K562 (cell line): ENCODE measurements around the gene DYNC1I1. TPM values are rescaled to one million over a fixed set of nuclear protein-coding genes. Genes with fewer than 3 reads are reported as not detected.

Experiments used
- ATAC-seq: fragments of 200-7000 bp; cut with Tn5 transposase; 3 replicates; pipeline ENCODE4 v1.9.1; 2020; ENCODE audit warnings: moderate library complexity
- BruUV-seq: library from RNA; stranded (reverse); fragments of 400-500 nt; replicated peaks from 2 replicates; lab custom pipeline; 2021; lab: Mats Ljungman, UMichigan
- CTCF ChIA-PET: fragments of 300-600 bp; formaldehyde crosslinking; extraction: SDS; loops from one replicate; lab custom pipeline; 2021; ENCODE audit warnings: low intra/inter-chr PET ratio; lab: Yijun Ruan, JAX
- POLR2A ChIA-PET: fragments of 300-600, 350-650 bp; sonication (Branson Sonifier 250); formaldehyde crosslinking; extraction: SDS; loops from one replicate; lab custom pipeline; 2021; ENCODE audit warnings: antibody characterized with exemption, inconsistent platforms; lab: Yijun Ruan, JAX
- DNase-seq, 4 experiments: peaks; one replicate each; pipeline versions ENCODE4 v3.0.0 to v3.0.0-alpha.2; 2011 to 2018; ENCODE audit warnings: low spot score in 3 of 4, mixed read lengths in 3 of 4; ENCODE audit errors: extremely low read depth in 1 of 4
- FAIRE-seq: peaks from 2 replicates; lab custom pipeline; 2011; peaks lifted over from hg19 to GRCh38; lab: Jason Lieb, UNC
- H2AFZ ChIP-seq: 2 replicates; pipeline ENCODE4 v1.6.0; 2011; ENCODE audit warnings: low read depth, low read length, control low read depth, inconsistent platforms
- H3K27ac ChIP-seq: fragments of 200-600 bp; 3 replicates; pipeline ENCODE4 v1.8.0; 2011; ENCODE audit warnings: low read depth, mild to moderate bottlenecking, control low read depth, inconsistent platforms, low read length, moderate library complexity, mixed read lengths; ENCODE audit errors: extremely low read depth
- H3K27me3 ChIP-seq, 2 experiments: fragments of 300-600 bp in 1 of 2; 2 replicates in 1 of 2; 3 replicates in 1 of 2; pipeline versions ENCODE4 v1.6.0 to v1.8.0; 2011; ENCODE audit warnings: inconsistent platforms in 2 of 2, low read length in 2 of 2, mild to moderate bottlenecking in 1 of 2, mixed read lengths in 1 of 2, moderate library complexity in 1 of 2; ENCODE audit not compliant: control insufficient read depth in 2 of 2, insufficient read depth in 2 of 2
- H3K36me3 ChIP-seq: fragments of 300-600 bp; 3 replicates; pipeline ENCODE4 v1.8.0; 2011; ENCODE audit warnings: mild to moderate bottlenecking, low read length, inconsistent platforms; ENCODE audit not compliant: control insufficient read depth, insufficient read depth
- H3K4me1 ChIP-seq, 2 experiments: fragments of 200-600 bp in 1 of 2; replicated peaks in 1 of 2; 2 replicates in 1 of 2; 3 replicates in 1 of 2; pipeline versions ENCODE4 v1.5.1 to v1.8.0; 2011; ENCODE audit warnings: inconsistent platforms in 2 of 2, low read length in 2 of 2, mild to moderate bottlenecking in 1 of 2, mixed read lengths in 1 of 2, moderate library complexity in 1 of 2; ENCODE audit not compliant: control insufficient read depth in 2 of 2, insufficient read depth in 2 of 2
- H3K4me2 ChIP-seq: 2 replicates; pipeline ENCODE4 v1.6.1; 2011; ENCODE audit warnings: low read length, control low read depth, inconsistent platforms, mixed read lengths; ENCODE audit not compliant: insufficient read depth
- H3K4me3 ChIP-seq: fragments of 200-600 bp; sonication (generic), shearing (Covaris generic); 2 replicates; pipeline ENCODE4 v1.5.1; 2016; ENCODE audit warnings: control low read depth, inconsistent platforms
- H3K79me2 ChIP-seq: fragments of 200-600 bp; 3 replicates; pipeline ENCODE4 v1.8.0; 2011; ENCODE audit warnings: low read length, inconsistent platforms; ENCODE audit not compliant: control insufficient read depth, insufficient read depth
- H3K9ac ChIP-seq, 2 experiments: 2 replicates each; pipeline versions ENCODE4 v1.6.0 to v1.6.1; 2011; ENCODE audit warnings: low read depth in 2 of 2, low read length in 2 of 2, control low read depth in 1 of 2, inconsistent platforms in 1 of 2, mild to moderate bottlenecking in 1 of 2, mixed read lengths in 1 of 2; ENCODE audit not compliant: insufficient read depth in 1 of 2
- H3K9me1 ChIP-seq: one replicate; pipeline ENCODE4 v1.6.0; 2011; ENCODE audit warnings: inconsistent platforms, mild to moderate bottlenecking, low read length, moderate library complexity; ENCODE audit not compliant: control insufficient read depth, insufficient read depth
- H3K9me3 ChIP-seq: replicated peaks from 2 replicates; pipeline ENCODE4 v1.5.1; 2011; ENCODE audit warnings: low read depth, low read length, inconsistent platforms; ENCODE audit not compliant: control insufficient read depth, insufficient read depth
- H4K20me1 ChIP-seq: replicated peaks from 2 replicates; pipeline ENCODE4 v1.6.1; 2011; ENCODE audit warnings: low read length, inconsistent platforms, mixed read lengths; ENCODE audit not compliant: control insufficient read depth, insufficient read depth
- CBX8 ChIP-seq: fragments of 200-600 bp; sonication (generic); IDR thresholded peaks from 2 replicates; pipeline ENCODE4 v1.6.1; 2012; ENCODE audit warnings: borderline replicate concordance, mixed run types, low read depth, mild to moderate bottlenecking, moderate library complexity, mixed read lengths, low read length, control low read depth, inconsistent platforms; ENCODE audit not compliant: poor library complexity, severe bottlenecking; ENCODE audit errors: extremely low read depth
- CEBPZ ChIP-seq: fragments of 150-350 bp; IDR thresholded peaks from 2 replicates; pipeline ENCODE4 v1.6.1; 2014; ENCODE audit warnings: low read depth, mild to moderate bottlenecking, low read length, borderline replicate concordance
- CXXC5 ChIP-seq: fragments of 250-450 bp; sonication (Bioruptor Pico); IDR thresholded peaks from 2 replicates; pipeline ENCODE4 v1.8.0; 2022; ENCODE audit warnings: inconsistent platforms, mild to moderate bottlenecking, moderate library complexity
- FOXJ2 ChIP-seq: fragments of 200-800 bp; sonication (Bioruptor generic); IDR thresholded peaks from 2 replicates; pipeline ENCODE4 v1.6.1; 2016; ENCODE audit warnings: missing genetic modification characterization, missing compliant biosample characterization
- MTA2 ChIP-seq: fragments of 450-650 bp; IDR thresholded peaks from 2 replicates; pipeline ENCODE4 v1.6.1; 2016; ENCODE audit warnings: low read depth
- NCOA6 ChIP-seq: fragments of 450-650 bp; IDR thresholded peaks from 2 replicates; pipeline ENCODE4 v1.6.1; 2017; ENCODE audit warnings: mild to moderate bottlenecking
- RBM14 ChIP-seq: fragments of 200-400 bp; formaldehyde crosslinking; IDR thresholded peaks from 2 replicates; pipeline ENCODE4 v1.6.1; 2018; ENCODE audit warnings: low read depth, mild to moderate bottlenecking, low read length, moderate library complexity, borderline replicate concordance; ENCODE audit not compliant: insufficient read depth
- RBM15 ChIP-seq: fragments of 200-400 bp; formaldehyde crosslinking; IDR thresholded peaks from 2 replicates; pipeline ENCODE4 v1.6.1; 2018; ENCODE audit warnings: mild to moderate bottlenecking, low read length, moderate library complexity; ENCODE audit not compliant: insufficient read depth
- RFX5 ChIP-seq: IDR thresholded peaks from 2 replicates; pipeline ENCODE4 v1.6.1; 2011; ENCODE audit warnings: low read depth, mild to moderate bottlenecking, improper control_type of control experiment, low read length
- RUNX1 ChIP-seq: sonication (generic); IDR thresholded peaks from 2 replicates; pipeline ENCODE4 v1.6.1; 2016; ENCODE audit warnings: antibody characterized with exemption, low read depth
- SLC30A9 ChIP-seq: fragments of 250-450 bp; sonication (Bioruptor Pico); IDR thresholded peaks from 2 replicates; pipeline ENCODE4 v1.8.0; 2022; ENCODE audit warnings: mild to moderate bottlenecking, moderate library complexity
- SMAD3 ChIP-seq: fragments of 450-650 bp; formaldehyde crosslinking; conservative IDR thresholded peaks from 2 replicates; pipeline ENCODE4 v1.4.0; 2020; ENCODE audit warnings: mild to moderate bottlenecking
- SREBF2 ChIP-seq: sonication (generic); formaldehyde crosslinking; IDR thresholded peaks from 2 replicates; pipeline ENCODE4 v1.4.0; 2020; ENCODE audit warnings: mild to moderate bottlenecking, missing genetic modification reagents
- THRAP3 ChIP-seq: fragments of 450-650 bp; IDR thresholded peaks from 2 replicates; pipeline ENCODE4 v1.6.1; 2016; ENCODE audit warnings: mild to moderate bottlenecking, inconsistent platforms, borderline replicate concordance
- TRIM24 ChIP-seq, 2 experiments: fragments of 450-650 bp; IDR thresholded peaks; 2 replicates each; pipeline ENCODE4 v1.6.1; 2016
- XRCC3 ChIP-seq: fragments of 450-650 bp; IDR thresholded peaks from 2 replicates; pipeline ENCODE4 v1.6.1; 2017; ENCODE audit warnings: mild to moderate bottlenecking, moderate library complexity
- ZBED1 ChIP-seq: IDR thresholded peaks from 2 replicates; pipeline ENCODE4 v1.6.1; 2014
- ZNF311 ChIP-seq: fragments of 250-450 bp; sonication (Bioruptor Pico); IDR thresholded peaks from 2 replicates; pipeline ENCODE4 v1.4.0; 2020; ENCODE audit warnings: mild to moderate bottlenecking, moderate library complexity
- ZNF644 ChIP-seq: fragments of 200-800 bp; sonication (Bioruptor generic); IDR thresholded peaks from 2 replicates; pipeline ENCODE4 v1.6.1; 2016; ENCODE audit warnings: low read depth, missing genetic modification characterization, missing compliant biosample characterization
- WGBS: fragments of 100-300 bp; shearing (Covaris generic); methylation state at CpG from one replicate; pipeline ENCODE4 v1.1.6; 2016; ENCODE audit warnings: low coverage, mixed read lengths; ENCODE audit not compliant: insufficient coverage; ENCODE audit errors: missing lambda C conversion rate; 5-methylcytosine and 5-hydroxymethylcytosine counted together
- in situ Hi-C: fragments of 300-500 bp; cut with MboI; formaldehyde crosslinking; loops from 4 replicates; pipeline ENCODE4 v1.15.0; 2018; ENCODE audit warnings: inconsistent platforms, mixed read lengths
- intact Hi-C: fragments of 100-400 bp; cut with micrococcal nuclease; formaldehyde crosslinking; loops from 2 replicates; pipeline ENCODE4 v1.14.2; 2022
- polyA plus RNA-seq, 8 experiments: library from polyadenylated mRNA; depleted of rRNA in 4 of 8; stranded (reverse) in 5 of 8; unstranded in 3 of 8; fragments of >200 nt; fragmentation: Nextera tagmentation in 2 of 8; fragmentation: Illumina TruSeq in 1 of 8; extraction: Ambion mirVana in 2 of 8; extraction: Trizol in 1 of 8; gene quantifications; 2 replicates each; pipeline versions ENCODE4 v1.2.1 to v1.2.3, GENCODE V29; 2011 to 2014; ENCODE audit warnings: inconsistent platforms in 1 of 8, missing spikeins in 1 of 8
- total RNA-seq, 7 experiments: library from RNA; depleted of rRNA in 6 of 7; stranded (reverse); fragments of >200 nt in 6 of 7; fragmentation: Illumina TruSeq in 2 of 7; extraction: Trizol in 2 of 7; gene quantifications; 2 replicates each; pipeline versions ENCODE4 v1.2.1 to v1.2.3, GENCODE V29; 2011 to 2021; ENCODE audit warnings: low replicate concordance in 1 of 7

The DYNC1I1 gene
- total and polyA plus RNA-seq, 9 of the 15 experiments (the other 6 are each of a cell fraction or from before 2014, with no cell fraction given): 0.22 to 1.5 (median 0.44) TPM

GRCh38 chr7:96028729-96029128 is 256.4 kb downstream of the DYNC1I1 start (continued):
- TF ChIP-seq RBM14 (no peak), XRCC3 (no peak)

- Histone ChIP-seq H3K4me1 (no peaks in the 10 kb centered on the region), H3K79me2 (no peaks in the 10 kb centered on the region), H3K9me1 (no peaks in the 10 kb centered on the region), H3K9me3 (no peaks in the 10 kb centered on the region), H2AFZ (no peak overlapping the region), H3K4me2 (no peak overlapping the region), H3K27me3 (peaks cover 0 to 5% of the 10 kb centered on the region in 2 experiments; a peak in 2 of 5 replicates), H4K20me1 (no peaks in the 10 kb centered on the region), H3K9ac (no peak overlapping the region), H3K36me3 (no peaks in the 10 kb centered on the region), H3K4me3 (no peak overlapping the region), H3K27ac (no peak overlapping the region)
- ATAC-seq (no peak), FAIRE-seq (no peak), DNase-seq (no peak)
- ChIA-PET POLR2A (no interaction called here), CTCF (no interaction called here)
- in situ Hi-C loops: no loop called here
- WGBS: 0% methylated on average over 4 of the region's 4 CpGs
- BruUV-seq: no TSS peak
- intact Hi-C loops: no loop called here
- TF ChIP-seq NCOA6 (no peak), RUNX1 (no peak), CXXC5 (CRISPR knock-in tag) (no peak), SMAD3 (no peak), SREBF2 (CRISPR knock-in tag) (no peak), CEBPZ (no peak), CBX8 (no peak), SLC30A9 (CRISPR knock-in tag) (no peak), MTA2 (no peak), RBM15 (no peak), THRAP3 (no peak), ZBED1 (no peak), ZNF644 (tag) (no peak), RFX5 (no peak), FOXJ2 (tag) (no peak), TRIM24 (IDR thresholded peaks at IDR 0.05) (no peak), ZNF311 (CRISPR knock-in tag) (no peak)
These were observed 260.8 kb downstream of the DYNC1I1 start for GRCh38 chr7:96033009-96033598.
